ENCODE measurements around the gene GOLGA6L9.
"Not testable (repeated sequence)": the region's sequence is repeated elsewhere in the genome, so short reads cannot be mapped to it uniquely, and the experiment has no call there.

The GOLGA6L9 gene, protein sequence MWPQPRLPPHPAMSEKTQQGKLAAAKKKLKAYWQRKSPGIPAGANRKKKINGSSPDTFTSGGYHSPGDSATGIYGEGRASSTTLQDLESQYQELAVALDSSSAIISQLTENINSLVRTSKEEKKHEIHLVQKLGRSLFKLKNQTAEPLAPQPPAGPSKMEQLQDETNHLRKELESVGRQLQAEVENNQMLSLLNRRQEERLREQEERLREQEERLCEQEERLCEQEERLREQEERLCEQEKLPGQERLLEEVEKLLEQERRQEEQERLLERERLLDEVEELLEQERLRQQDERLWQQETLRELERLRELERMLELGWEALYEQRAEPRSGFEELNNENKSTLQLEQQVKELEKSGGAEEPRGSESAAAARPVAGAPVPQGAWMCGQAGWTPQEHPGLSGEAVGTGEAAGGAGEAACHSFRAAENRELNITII

DNA sequence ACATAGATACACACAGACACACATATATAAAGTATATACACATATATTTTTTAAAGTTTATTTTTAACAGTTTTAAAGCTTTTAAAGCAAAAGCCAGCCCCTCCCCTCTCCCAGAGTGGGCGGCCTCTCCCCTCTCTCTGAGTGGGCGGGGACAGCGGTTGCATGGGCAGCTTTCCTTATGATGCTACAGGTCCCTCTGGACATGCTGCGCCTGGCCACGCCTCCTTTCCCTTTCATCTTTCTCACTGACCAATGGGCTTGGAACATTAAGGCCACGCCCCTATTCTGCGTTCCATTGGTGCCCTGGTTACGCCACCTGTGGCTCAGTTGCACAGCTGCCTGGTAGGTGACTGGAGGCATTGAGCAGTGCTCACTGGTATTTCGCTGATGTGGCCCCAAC is at the start of gene GOLGA6L9:
Gene GOLGA6L9 (plus strand): TSS at position 124 of the 400 bp plus-strand sequence. CDS start 264 bp downstream, at position 388.
- DNase-seq (ENCODE audit: low spot score), result not testable (repeated sequence)

DNA sequence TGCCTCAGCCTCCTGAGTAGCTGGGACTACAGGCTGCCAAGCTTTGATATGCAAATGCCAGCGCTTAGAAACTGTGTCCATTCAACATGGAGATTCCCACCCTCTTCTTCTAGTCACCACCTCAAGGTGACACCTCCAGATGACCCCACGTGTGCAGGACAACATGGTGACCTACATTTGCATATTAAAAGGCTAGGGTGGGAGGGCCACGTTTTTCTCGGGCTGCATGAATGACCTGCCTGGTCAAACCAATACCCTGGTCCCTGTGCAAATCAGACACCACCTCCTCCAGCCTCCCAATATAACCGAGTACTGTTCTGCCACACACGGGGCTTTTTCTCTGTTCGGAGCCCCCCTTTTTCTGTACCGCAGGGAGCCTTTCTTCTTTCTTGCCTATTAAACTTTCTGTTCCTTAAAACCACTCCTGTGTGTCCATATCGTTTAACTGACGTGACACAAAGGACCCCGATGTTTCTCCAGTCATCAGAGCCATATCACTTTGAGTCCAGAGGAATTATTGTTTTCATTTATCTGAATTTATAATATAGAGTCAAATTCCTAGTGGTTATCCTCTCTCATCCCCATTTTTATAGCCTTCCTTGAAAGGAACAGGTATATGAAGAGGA is 48.2 kb upstream of the GOLGA6L9 start:
- DNase-seq (ENCODE audit: low spot score), result not testable (repeated sequence)

GRCh38 chr15:82387209-82387608 is 42.4 kb upstream of the GOLGA6L9 start:
- DNase-seq (ENCODE audit: low spot score), result not testable (repeated sequence)

DNA sequence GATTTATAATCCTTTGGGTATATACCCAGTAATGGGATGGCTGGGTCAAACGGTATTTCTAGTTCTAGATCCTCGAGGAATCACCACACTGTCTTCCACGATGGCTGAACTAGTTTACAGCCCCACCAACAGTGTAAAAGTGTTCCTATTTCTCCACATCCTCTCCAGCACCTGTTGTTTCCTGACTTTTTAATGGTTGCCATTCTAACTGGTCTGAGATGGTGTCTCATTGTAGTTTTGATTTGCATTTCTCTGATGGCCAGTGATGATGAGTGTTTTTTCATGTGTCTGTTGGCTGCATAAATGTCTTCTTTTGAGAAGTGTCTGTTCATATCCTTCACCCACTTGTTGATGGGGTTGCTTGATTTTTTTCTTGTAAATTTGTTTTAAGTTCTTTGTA is 39.5 kb upstream of the GOLGA6L9 start:
- DNase-seq (ENCODE audit: low spot score), result not testable (repeated sequence)

DNA sequence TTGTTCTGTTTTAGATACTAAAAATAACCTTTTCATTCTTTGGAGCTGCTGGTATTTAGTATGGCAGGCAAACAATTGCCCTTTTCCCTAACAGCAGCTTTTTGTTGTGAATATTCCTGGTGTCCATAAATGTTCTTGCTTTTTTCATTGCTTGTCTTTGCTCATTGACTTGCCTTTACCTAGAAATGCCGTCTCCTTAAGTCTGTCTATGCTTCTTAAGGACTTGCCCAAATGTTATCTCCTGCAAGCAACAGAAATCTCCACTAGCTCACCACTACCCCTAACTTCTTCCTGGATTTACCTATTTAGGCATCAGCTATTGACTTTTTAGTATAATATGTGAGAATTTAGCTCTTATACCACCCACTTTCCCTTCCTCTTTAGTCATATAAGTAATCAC is 37.5 kb upstream of the GOLGA6L9 start:
- not testable (repeated sequence) for DNase-seq (ENCODE audit: low spot score)

- peak; percentile 11 for DNase-seq (ENCODE audit: low spot score)
Measured at GRCh38 chr15:82393671-82394070, 35.9 kb upstream of the GOLGA6L9 start.

DNA sequence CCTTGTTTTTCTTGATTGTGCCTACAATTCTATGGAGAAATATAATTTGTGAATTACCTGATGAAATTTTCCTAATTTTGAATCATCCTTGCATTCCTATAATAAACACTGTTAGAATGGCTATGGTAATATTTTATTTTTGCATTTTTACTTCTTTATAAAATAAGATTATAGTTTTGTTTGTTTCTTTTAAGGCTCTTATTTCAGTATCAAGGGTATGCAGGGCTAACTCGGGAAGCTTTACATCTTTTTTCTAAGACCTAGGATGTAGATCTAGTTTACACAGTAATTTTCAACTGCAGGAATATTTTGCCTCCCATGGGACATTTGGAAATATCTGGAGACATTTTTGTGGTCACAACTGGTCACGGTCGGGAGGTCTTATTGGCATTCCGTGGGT is 33.8 kb upstream of the GOLGA6L9 start:
- DNase-seq (ENCODE audit: low spot score), result not testable (repeated sequence)

DNA sequence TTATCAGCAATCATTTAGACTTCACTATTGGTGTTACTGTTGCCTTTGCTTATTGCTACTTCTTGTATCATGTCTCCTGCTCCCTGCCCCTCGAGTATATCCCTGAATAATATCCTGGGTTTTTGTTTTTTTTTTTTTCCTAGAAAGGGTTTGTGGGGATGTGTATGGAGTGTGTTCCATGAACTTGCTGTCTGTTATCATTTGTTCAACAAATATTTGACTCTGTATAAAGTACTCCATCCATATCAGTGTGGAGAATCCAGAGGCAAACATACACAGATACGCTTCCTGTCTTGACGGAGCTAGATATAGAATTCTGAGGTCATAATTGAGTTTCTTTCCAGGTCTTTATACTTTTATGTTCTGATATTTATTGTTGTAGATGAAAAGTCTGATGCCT is 31.8 kb upstream of the GOLGA6L9 start:
- DNase-seq (ENCODE audit: low spot score), result no peak

GRCh38 chr15:82398785-82399184 is 30.8 kb upstream of the GOLGA6L9 start:
- DNase-seq (ENCODE audit: low spot score), result no peak

- DNase-seq (ENCODE audit: low spot score), result not testable (repeated sequence)
Measured at GRCh38 chr15:82399366-82400103, 30.1 kb upstream of the GOLGA6L9 start.

- not testable (repeated sequence) for DNase-seq (ENCODE audit: low spot score)
Measured at GRCh38 chr15:82401918-82402317, 27.7 kb upstream of the GOLGA6L9 start.

DNA sequence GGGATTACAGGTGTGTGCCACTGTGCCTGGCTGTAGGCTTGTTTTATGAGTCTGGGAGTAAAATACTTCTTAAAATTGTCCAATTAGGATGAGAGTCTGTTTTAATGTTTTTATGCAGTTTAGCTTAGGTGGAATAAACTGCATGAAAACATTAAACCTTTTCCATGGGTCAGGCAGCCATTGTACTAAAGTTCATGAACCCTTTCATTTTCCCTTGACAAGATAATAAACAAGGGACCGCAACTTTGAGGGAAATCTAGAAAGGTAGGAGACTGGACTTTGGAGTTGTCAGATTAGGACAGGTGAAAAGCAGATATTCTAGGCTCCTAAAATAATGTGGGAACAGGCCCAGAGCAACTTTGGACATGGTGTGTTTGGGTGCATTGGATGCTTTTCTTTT is 27.3 kb upstream of the GOLGA6L9 start:
- not testable (repeated sequence) for DNase-seq (ENCODE audit: low spot score)

- not testable (repeated sequence) for DNase-seq (ENCODE audit: low spot score)
Measured at GRCh38 chr15:82406211-82406610, 23.4 kb upstream of the GOLGA6L9 start.

GRCh38 chr15:82410306-82410705 is 19.3 kb upstream of the GOLGA6L9 start:
- DNase-seq (ENCODE audit: low spot score), result not testable (repeated sequence)

GRCh38 chr15:82411595-82411994 is 18.0 kb upstream of the GOLGA6L9 start:
- DNase-seq (ENCODE audit: low spot score), result not testable (repeated sequence)

DNA sequence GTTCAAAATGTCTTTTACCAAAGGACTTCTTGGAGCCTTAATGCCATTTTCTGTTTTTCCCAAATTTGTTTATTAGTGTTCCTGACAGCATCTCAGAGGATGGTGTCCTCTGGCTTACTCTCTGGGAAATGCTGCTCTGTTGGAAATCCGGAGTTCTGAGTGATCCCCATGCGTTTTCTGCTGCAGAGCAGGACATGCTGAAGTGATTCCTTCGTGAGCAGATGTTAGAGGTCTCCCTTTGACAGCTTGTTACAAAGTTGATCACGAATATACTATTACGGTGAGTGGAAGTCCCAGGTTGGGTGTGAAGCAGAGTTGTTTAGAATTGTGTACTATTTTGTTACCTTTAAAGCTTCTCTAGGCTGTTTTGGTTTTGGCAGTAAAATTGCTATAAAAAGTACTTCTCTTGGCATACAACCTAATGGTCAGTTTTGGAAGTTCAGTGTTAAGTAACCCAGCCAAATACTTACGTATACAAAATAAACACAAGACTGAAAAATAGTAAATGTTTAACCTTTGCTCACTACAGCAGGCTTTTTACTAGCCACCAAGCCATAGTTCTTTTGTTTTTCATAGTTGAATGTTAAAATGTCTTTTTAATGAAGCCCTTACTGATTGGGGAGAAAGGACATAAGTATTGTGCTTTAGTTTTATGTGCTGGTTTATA is 15.0 kb upstream of the GOLGA6L9 start:
- not testable (repeated sequence) for DNase-seq (ENCODE audit: low spot score)

GRCh38 chr15:82420516-82420915 is 9.1 kb upstream of the GOLGA6L9 start:
- DNase-seq (ENCODE audit: low spot score), result not testable (repeated sequence)

DNA sequence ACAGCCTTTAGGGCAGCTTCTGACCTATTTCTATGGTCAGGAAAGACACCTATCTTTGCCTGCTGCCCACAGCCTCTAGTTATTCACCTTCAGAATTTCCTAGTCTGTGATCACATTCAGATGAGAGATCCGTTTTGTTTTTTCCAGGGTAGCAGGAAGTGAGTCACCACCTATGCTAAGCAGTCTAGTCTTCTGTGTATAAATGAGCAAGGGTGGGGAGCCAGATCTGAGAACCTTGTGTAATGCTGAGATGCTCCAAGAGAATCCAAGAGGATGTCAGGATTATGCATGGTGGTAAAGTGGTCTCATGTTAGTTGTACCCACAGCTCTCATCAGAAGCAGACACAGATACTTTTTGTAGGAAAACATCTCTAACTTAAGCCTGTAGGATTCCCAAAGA is 8.7 kb upstream of the GOLGA6L9 start:
- not testable (repeated sequence) for DNase-seq (ENCODE audit: low spot score)

DNA sequence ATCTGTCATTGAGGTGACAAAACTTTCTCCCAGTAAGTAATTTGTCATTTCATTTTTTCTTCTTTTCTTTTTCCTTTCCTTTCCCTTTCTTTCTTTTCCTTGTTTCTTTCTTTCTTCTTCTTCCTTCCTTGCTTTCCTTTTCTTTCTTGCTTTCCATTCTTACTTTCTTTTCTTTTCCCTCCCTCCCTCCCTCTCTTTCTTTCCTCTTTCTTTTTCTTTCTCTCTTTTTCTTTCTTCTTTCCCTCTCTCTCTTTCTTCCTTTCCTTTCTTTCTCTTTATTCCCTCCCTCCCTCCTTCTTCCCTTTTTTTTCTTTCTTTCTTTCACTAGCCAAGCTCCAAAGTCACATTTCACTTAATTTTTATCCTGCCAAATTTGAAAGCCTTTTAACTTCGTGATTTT is 2.5 kb upstream of the GOLGA6L9 start:
- DNase-seq (ENCODE audit: low spot score), result not testable (repeated sequence)

DNA sequence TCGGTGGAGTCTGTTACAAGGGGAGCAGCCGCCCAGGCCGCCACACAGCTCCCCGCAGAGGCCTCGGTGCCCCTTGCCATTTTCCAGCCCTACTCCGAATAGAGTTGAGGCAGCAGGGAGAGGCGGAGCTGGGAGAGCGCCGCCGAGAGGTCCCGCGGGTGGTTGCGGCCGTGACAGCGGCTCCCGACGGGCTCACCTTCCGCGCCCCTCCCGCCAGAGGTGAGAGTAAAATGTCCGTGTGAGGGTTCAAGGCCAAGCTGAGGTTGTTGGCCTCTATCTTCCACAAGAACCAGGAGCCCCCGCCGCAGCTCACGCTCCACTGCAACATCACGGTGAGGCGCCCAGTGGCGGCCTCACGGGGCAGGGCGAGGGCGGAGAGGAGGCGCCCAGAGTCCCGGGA is 15.8 kb downstream of the GOLGA6L9 start:
- not testable (repeated sequence) for DNase-seq (ENCODE audit: low spot score)

DNA sequence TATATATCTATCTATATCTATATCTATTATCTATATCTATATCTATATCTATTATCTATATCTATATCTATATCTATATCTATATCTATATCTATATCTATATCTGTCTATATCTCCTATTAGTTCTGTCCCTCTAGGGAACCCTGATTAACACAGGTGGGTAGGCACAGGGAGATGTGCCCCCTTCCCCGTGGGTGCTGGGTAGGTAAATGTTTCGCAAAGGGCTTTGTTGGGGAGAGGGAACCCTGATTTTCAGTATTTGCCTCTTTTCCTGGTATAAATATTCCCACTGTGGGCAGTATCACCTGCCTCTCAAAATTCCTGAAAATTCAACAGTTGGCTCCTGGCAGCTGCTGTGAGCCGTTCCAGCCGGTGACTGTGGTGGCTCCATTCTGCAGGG is 27.7 kb downstream of the GOLGA6L9 start:
- DNase-seq (ENCODE audit: low spot score), result not testable (repeated sequence)

GRCh38 chr15:82465629-82466028 is 36.0 kb downstream of the GOLGA6L9 start:
- DNase-seq (ENCODE audit: low spot score), result not testable (repeated sequence)

Measured in AG08396 (cell line).